ACC112 (cell line): ENCODE measurements around the gene RPL27A.
A peak's percentile ranks its signal among the peaks of the same experiment; 100 is the strongest.
"Not testable (repeated sequence)": the region's sequence is repeated elsewhere in the genome, so short reads cannot be mapped to it uniquely, and the experiment has no call there.

Experiments
- H2AFZ ChIP-seq: fragments of 200-600 bp; sonication (generic); one replicate; pipeline ENCODE4 v1.6.0; 2017; ENCODE audit warnings: antibody characterized with exemption, low read length; ENCODE audit not compliant: unreplicated experiment
- H3K27ac ChIP-seq: fragments of 200-600 bp; sonication (generic); 2 replicates; pipeline ENCODE4 v1.5.1; 2014; ENCODE audit warnings: low read depth, mild to moderate bottlenecking, antibody characterized with exemption, low read length, moderate library complexity
- H3K27me3 ChIP-seq: fragments of 200-600 bp; sonication (generic); 2 replicates; pipeline ENCODE4 v1.6.1; 2014; ENCODE audit warnings: mild to moderate bottlenecking, antibody characterized with exemption, low read length, moderate library complexity, mixed read lengths; ENCODE audit not compliant: insufficient read depth
- H3K36me3 ChIP-seq: fragments of 200-600 bp; sonication (generic); 2 replicates; pipeline ENCODE4 v1.6.1; 2016; ENCODE audit warnings: mild to moderate bottlenecking, antibody characterized with exemption, low read length, moderate library complexity, mixed read lengths; ENCODE audit not compliant: insufficient read depth
- H3K4me1 ChIP-seq: fragments of 200-600 bp; sonication (generic); one replicate; pipeline ENCODE4 v1.6.1; 2016; ENCODE audit warnings: low read length, mixed read lengths; ENCODE audit not compliant: insufficient read depth, unreplicated experiment, control insufficient read depth
- H3K4me3 ChIP-seq: fragments of 200-600 bp; sonication (generic); 2 replicates; pipeline ENCODE4 v1.5.1; 2014; ENCODE audit warnings: mild to moderate bottlenecking, low read depth, low read length
- H3K79me2 ChIP-seq: fragments of 200-600 bp; sonication (generic); one replicate; pipeline ENCODE4 v1.6.0; 2016; ENCODE audit warnings: low read length; ENCODE audit not compliant: control insufficient read depth, unreplicated experiment, insufficient read depth

Gene RPL27A

GRCh38 chr11:8650401-8650990, 32.1 kb upstream of the RPL27A start:
- Histone ChIP-seq H3K27me3 (no peaks in the 10 kb centered on the region), H2AFZ (no peak overlapping the region), H3K4me3 (no peak overlapping the region), H3K36me3 (peaks cover 17% of the 10 kb centered on the region), H3K27ac (no peak overlapping the region), H3K4me1 (peaks cover 17% of the 10 kb centered on the region), H3K79me2 (no peaks in the 10 kb centered on the region)

GRCh38 chr11:8652140-8652539, 30.5 kb upstream of the RPL27A start:
- Histone ChIP-seq H3K4me1 (peaks cover 17% of the 10 kb centered on the region), H3K36me3 (peaks cover 7% of the 10 kb centered on the region; the same call in 1 of the 2 replicates), H3K27me3 (no peaks in the 10 kb centered on the region), H3K4me3 (no peak overlapping the region), H2AFZ (no peak overlapping the region), H3K79me2 (no peaks in the 10 kb centered on the region), H3K27ac (peak overlapping the region; percentile 17; the same call in 1 of the 2 replicates)

- Histone ChIP-seq H3K27me3 (no peaks in the 10 kb centered on the region), H3K4me3 (no peak overlapping the region), H2AFZ (no peak overlapping the region), H3K36me3 (no peaks in the 10 kb centered on the region), H3K27ac (no peak overlapping the region), H3K4me1 (peaks cover 15% of the 10 kb centered on the region), H3K79me2 (no peaks in the 10 kb centered on the region)
Measured at GRCh38 chr11:8654503-8654902, 28.1 kb upstream of the RPL27A start.

- Histone ChIP-seq H3K4me3 (no peak overlapping the region), H3K27me3 (no peaks in the 10 kb centered on the region), H3K4me1 (peaks cover 10% of the 10 kb centered on the region), H3K79me2 (no peaks in the 10 kb centered on the region), H3K36me3 (no peaks in the 10 kb centered on the region), H2AFZ (no peak overlapping the region), H3K27ac (no peak overlapping the region)
Measured at GRCh38 chr11:8656291-8656690, 26.3 kb upstream of the RPL27A start.

GRCh38 chr11:8658321-8659057, 24.1 kb upstream of the RPL27A start:
- H3K27ac ChIP-seq = no peak overlapping the region
- H3K4me1 ChIP-seq = no peaks in the 10 kb centered on the region
- H3K79me2 ChIP-seq = no peaks in the 10 kb centered on the region
- H3K27me3 ChIP-seq = no peaks in the 10 kb centered on the region
- H3K36me3 ChIP-seq = peaks cover 3% of the 10 kb centered on the region; the same call in 1 of the 2 replicates
- no peak overlapping the region for H2AFZ ChIP-seq
- H3K4me3 ChIP-seq = no peak overlapping the region

- no peak overlapping the region for H3K4me3 ChIP-seq
- H2AFZ ChIP-seq = no peak overlapping the region
- no peaks in the 10 kb centered on the region for H3K79me2 ChIP-seq
- peaks cover 3% of the 10 kb centered on the region; the same call in 1 of the 2 replicates for H3K36me3 ChIP-seq
- no peaks in the 10 kb centered on the region for H3K27me3 ChIP-seq
- H3K27ac ChIP-seq = no peak overlapping the region
- no peaks in the 10 kb centered on the region for H3K4me1 ChIP-seq
Measured at GRCh38 chr11:8661001-8661795, 21.4 kb upstream of the RPL27A start.

GRCh38 chr11:8665222-8665621, 17.4 kb upstream of the RPL27A start:
- H3K27me3 ChIP-seq = no peaks in the 10 kb centered on the region
- no peaks in the 10 kb centered on the region for H3K79me2 ChIP-seq
- H3K4me3 ChIP-seq = no peak overlapping the region
- no peak overlapping the region for H3K27ac ChIP-seq
- H2AFZ ChIP-seq = no peak overlapping the region
- H3K36me3 ChIP-seq = peaks cover 8% of the 10 kb centered on the region; the same call in 1 of the 2 replicates
- peaks cover 2% of the 10 kb centered on the region for H3K4me1 ChIP-seq

- H2AFZ ChIP-seq = not testable (repeated sequence)
- H3K4me1 ChIP-seq = peaks cover 21% of the 10 kb centered on the region
- H3K27ac ChIP-seq = peak overlapping the region; percentile 94
Measured at GRCh38 chr11:8670081-8670480, 12.5 kb upstream of the RPL27A start.

GRCh38 chr11:8671193-8671612, 11.4 kb upstream of the RPL27A start:
- Histone ChIP-seq H3K27ac (peak overlapping the region; percentile 94), H3K4me3 (peak overlapping the region; percentile 30)

More at GRCh38 chr11:8670081-8670480, 12.5 kb upstream of the RPL27A start:
- not testable (repeated sequence) for H3K4me3 ChIP-seq, H3K36me3 ChIP-seq, H3K27me3 ChIP-seq, H3K79me2 ChIP-seq

GRCh38 chr11:8671651-8672062, 10.9 kb upstream of the RPL27A start:
- peak overlapping the region; percentile 94 for H3K27ac ChIP-seq
- no peaks in the 10 kb centered on the region for H3K79me2 ChIP-seq
- no peaks in the 10 kb centered on the region for H3K27me3 ChIP-seq
- H2AFZ ChIP-seq = no peak overlapping the region
- peaks cover 21% of the 10 kb centered on the region for H3K4me1 ChIP-seq
- H3K4me3 ChIP-seq = no peak overlapping the region; the same call in 1 of the 2 replicates
- H3K36me3 ChIP-seq = peaks cover 5% of the 10 kb centered on the region; the same call in 1 of the 2 replicates

More at GRCh38 chr11:8671193-8671612, 11.4 kb upstream of the RPL27A start:
- peaks cover 5% of the 10 kb centered on the region; the same call in 1 of the 2 replicates for H3K36me3 ChIP-seq
- peaks cover 21% of the 10 kb centered on the region for H3K4me1 ChIP-seq
- H3K79me2 ChIP-seq = no peaks in the 10 kb centered on the region
- no peaks in the 10 kb centered on the region for H3K27me3 ChIP-seq
- peak overlapping the region; percentile 35 for H2AFZ ChIP-seq
